DOHH2 (cell line): ENCODE measurements around the gene CR1.

Experiments used
- EZH2phosphoT487 ChIP-seq: fragments of 200-600 bp; sonication (generic); IDR thresholded peaks from 2 replicates; pipeline ENCODE4 v1.6.1; 2017; ENCODE audit warnings: borderline replicate concordance, mild to moderate bottlenecking, antibody characterized with exemption, low read length, moderate library complexity, mixed read lengths
- TF ChIP-seq, protein P1 (sequence below): fragments of 200-600 bp; sonication (generic); IDR thresholded peaks from one replicate; pipeline ENCODE4 v1.5.1; 2014; ENCODE audit warnings: antibody characterized with exemption, mild to moderate bottlenecking, low read depth, low read length; ENCODE audit not compliant: poor library complexity, severe bottlenecking

DNA sequence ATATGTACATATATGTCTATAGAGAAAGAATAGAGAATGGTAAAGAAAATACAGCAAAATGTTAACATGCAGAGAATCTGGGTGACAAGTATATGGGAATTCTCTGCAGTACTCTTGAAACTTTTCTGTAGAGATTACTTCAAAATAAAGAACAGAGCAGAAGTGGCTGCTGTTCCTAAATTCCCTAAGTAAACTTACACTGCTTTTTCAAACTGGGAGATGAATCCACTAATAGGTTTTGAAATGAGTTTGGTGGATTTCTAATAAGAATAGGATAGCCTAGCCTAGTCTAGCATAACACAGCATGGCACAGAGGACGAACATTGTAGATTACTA lies 42.3 kb upstream of the CR1 start:
- TF ChIP-seq, protein P1, sequence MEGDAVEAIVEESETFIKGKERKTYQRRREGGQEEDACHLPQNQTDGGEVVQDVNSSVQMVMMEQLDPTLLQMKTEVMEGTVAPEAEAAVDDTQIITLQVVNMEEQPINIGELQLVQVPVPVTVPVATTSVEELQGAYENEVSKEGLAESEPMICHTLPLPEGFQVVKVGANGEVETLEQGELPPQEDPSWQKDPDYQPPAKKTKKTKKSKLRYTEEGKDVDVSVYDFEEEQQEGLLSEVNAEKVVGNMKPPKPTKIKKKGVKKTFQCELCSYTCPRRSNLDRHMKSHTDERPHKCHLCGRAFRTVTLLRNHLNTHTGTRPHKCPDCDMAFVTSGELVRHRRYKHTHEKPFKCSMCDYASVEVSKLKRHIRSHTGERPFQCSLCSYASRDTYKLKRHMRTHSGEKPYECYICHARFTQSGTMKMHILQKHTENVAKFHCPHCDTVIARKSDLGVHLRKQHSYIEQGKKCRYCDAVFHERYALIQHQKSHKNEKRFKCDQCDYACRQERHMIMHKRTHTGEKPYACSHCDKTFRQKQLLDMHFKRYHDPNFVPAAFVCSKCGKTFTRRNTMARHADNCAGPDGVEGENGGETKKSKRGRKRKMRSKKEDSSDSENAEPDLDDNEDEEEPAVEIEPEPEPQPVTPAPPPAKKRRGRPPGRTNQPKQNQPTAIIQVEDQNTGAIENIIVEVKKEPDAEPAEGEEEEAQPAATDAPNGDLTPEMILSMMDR, result no peak
- no peak for TF ChIP-seq EZH2phosphoT487
